ENCODE measurements around the gene CFB.

The CFB gene

DNA sequence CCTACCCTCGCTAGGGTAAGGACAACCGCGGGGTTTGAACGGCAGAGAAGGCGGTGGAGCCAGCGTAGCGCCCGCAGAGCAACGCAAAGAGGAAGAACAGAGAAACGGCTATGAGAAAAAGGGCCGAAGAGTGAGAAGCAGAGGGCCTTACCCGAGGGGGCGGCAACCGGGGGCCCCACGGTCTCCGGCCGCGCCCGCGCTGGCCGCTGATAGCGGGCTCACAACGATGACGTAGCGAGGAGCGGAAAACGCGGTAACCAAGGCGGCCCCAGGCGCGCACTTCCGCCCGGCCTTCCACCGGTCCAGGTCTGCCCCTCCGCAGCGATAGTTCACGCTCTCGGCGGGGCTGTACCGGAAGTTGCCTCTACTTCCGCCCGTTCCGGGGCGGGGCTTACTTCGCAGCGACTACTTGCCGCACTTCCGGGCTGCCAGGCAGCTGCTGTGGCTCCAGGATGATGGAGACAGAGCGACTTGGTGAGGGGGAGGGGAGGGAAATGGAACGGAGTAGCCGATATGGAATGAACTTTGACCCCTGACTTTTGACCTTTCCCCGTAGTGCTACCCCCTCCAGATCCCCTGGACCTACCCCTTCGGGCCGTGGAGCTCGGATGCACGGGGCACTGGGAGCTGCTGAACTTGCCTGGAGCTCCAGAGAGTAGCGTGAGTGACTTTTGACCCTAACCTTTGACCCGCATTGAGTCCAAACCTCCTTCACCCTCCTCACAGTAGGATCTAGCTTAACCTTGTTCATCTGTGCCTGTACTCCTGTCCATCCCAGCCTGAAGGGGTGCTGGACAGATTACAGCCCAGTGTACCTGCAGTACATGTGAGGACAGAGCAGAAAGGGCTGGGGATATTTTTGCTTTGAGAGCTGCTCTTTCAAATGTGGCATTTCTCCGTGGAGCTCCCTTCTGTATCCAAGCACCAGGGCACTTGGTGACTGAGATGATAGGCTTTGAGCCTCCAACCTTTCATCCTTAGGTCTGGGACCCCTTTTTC is 13.1 kb downstream of the CFB start, which contains the start of the genes NELFE and SKIC2:
Gene NELFE, minus strand, starts transcription at position 231 of the 999 bp plus-strand sequence. CDS start 525 bp downstream, outside the sequence.
Gene SKIC2, plus strand, starts transcription at position 435 of the 999 bp plus-strand sequence. Its CDS starts 18 bp downstream, at position 453.
- DNase-seq (ENCODE audit: low read depth, low spot score): peak; percentile 81
- TF ChIP-seq, protein P1, sequence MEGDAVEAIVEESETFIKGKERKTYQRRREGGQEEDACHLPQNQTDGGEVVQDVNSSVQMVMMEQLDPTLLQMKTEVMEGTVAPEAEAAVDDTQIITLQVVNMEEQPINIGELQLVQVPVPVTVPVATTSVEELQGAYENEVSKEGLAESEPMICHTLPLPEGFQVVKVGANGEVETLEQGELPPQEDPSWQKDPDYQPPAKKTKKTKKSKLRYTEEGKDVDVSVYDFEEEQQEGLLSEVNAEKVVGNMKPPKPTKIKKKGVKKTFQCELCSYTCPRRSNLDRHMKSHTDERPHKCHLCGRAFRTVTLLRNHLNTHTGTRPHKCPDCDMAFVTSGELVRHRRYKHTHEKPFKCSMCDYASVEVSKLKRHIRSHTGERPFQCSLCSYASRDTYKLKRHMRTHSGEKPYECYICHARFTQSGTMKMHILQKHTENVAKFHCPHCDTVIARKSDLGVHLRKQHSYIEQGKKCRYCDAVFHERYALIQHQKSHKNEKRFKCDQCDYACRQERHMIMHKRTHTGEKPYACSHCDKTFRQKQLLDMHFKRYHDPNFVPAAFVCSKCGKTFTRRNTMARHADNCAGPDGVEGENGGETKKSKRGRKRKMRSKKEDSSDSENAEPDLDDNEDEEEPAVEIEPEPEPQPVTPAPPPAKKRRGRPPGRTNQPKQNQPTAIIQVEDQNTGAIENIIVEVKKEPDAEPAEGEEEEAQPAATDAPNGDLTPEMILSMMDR (IDR thresholded peaks at IDR 0.05; ENCODE audit: insufficient read depth, low read length, missing control alignments): no peak
- H3K4me3 ChIP-seq (ENCODE audit: low read depth, low read length): peak within 1 kb of the TSS; percentile 100
- POLR2A ChIA-PET: interaction anchor here (1.1 to 1.8 kb wide), 6 partner anchors 9 to 219 kb away, joined by 4 to 16 read pairs (median 4); partner anchors contain the start of genes DXO, EHMT2 and ZBTB12
- CTCF ChIA-PET: interaction anchor here (0.7 to 1.9 kb wide), 9 partner anchors 8 to 237 kb away, joined by 3 to 9 read pairs (median 5); partner anchors contain the start of gene DXO

DNA sequence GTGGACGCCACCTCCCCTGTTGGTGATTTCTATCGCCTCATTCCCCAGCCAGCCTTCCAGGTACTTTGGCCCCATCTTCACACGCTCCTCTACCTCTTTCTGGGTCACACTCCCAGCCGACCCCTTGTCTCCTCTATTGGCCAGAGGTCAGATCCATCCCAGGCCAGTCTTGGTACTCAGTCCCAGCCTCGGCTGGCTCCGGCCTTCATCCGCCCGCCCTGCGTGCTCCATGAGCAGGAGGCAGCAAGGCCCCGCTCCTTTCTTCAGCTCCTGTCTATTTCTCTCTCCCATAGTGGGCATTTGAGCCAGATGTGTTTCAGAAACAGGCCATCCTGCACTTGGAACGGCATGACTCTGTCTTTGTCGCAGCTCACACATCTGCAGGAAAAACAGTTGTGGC is 15.7 kb downstream of the CFB start:
- no peak for DNase-seq (ENCODE audit: low read depth, low spot score)
- TF ChIP-seq, protein P1 (IDR thresholded peaks at IDR 0.05; ENCODE audit: insufficient read depth, low read length, missing control alignments): no peak
- CTCF ChIA-PET: interaction anchor here (5.8 kb wide), 1 partner anchor 10 kb away, joined by 30 read pairs; no protein-coding TSS in a partner anchor
- no peak overlapping the region for H3K4me3 ChIP-seq (ENCODE audit: low read depth, low read length)
- POLR2A ChIA-PET: interaction anchor here (1.6 kb wide), 1 partner anchor 10 kb away, joined by 5 read pairs; the partner anchor contains the start of gene DXO

- POLR2A ChIA-PET: no interaction called here
- no peak overlapping the region for H3K4me3 ChIP-seq (ENCODE audit: low read depth, low read length)
- DNase-seq (ENCODE audit: low read depth, low spot score): no peak
- TF ChIP-seq, protein P1 (IDR thresholded peaks at IDR 0.05; ENCODE audit: insufficient read depth, low read length, missing control alignments): no peak
- CTCF ChIA-PET: interaction anchor here (0.7 to 5.8 kb wide), 3 partner anchors 8 to 34 kb away, joined by 3 to 30 read pairs (median 5); partner anchors contain the start of gene DXO
Measured at GRCh38 chr6:31963921-31964320, 18.0 kb downstream of the CFB start.

DNA sequence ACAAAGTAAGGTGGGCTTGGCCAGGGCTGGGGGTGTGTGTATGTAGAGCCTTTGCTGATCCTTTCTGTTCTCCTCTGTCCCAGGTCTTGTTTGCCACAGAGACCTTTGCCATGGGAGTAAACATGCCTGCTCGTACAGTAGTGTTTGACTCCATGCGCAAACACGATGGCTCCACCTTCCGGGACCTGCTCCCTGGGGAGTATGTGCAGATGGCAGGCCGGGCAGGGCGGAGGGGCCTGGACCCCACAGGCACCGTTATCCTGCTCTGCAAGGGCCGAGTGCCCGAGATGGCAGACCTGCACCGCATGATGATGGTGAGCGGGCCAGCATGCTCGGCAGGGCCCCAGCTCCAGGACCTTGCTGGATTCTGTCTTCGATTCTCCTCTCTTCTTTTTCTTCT is 19.8 kb downstream of the CFB start:
- TF ChIP-seq, protein P1 (IDR thresholded peaks at IDR 0.05; ENCODE audit: insufficient read depth, low read length, missing control alignments): no peak
- ChIA-PET POLR2A (no interaction called here), CTCF (interaction anchor here (5.8 kb wide), 1 partner anchor 14 kb away, joined by 30 read pairs; no protein-coding TSS in a partner anchor)
- no peak overlapping the region for H3K4me3 ChIP-seq (ENCODE audit: low read depth, low read length)
- DNase-seq (ENCODE audit: low read depth, low spot score): no peak

DNA sequence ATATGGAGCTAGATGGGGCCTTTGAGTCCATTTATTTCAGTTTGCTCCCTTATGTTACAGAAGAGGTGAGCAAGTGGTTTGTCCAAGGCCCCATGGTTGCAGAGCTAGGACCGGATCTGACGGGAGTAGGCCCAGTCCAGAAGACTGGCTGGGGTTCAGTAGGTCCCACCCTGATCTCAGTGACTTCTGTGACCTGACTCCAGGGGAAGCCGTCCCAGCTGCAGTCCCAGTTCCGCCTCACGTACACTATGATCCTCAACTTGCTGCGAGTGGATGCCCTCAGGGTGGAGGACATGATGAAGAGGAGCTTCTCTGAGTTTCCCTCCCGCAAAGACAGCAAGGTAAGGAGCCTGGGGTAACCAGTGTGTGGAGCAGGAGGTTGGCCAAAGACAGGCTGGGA is 20.6 kb downstream of the CFB start:
- no peak for DNase-seq (ENCODE audit: low read depth, low spot score)
- ChIA-PET CTCF (interaction anchor here (0.8 kb wide), 1 partner anchor 14 kb away, joined by 3 read pairs; no protein-coding TSS in a partner anchor), POLR2A (interaction anchor here (0.8 kb wide), 1 partner anchor 116 kb away, joined by 5 read pairs; no protein-coding TSS in a partner anchor)
- TF ChIP-seq, protein P1 (IDR thresholded peaks at IDR 0.05; ENCODE audit: insufficient read depth, low read length, missing control alignments): no peak
- H3K4me3 ChIP-seq (ENCODE audit: low read depth, low read length): no peak overlapping the region

Measured in AG04449 (cell line).